GM12878 (cell line): ENCODE data around the gene STX10. TPM values are rescaled to one million over a fixed set of nuclear protein-coding genes. Genes with fewer than 3 reads are reported as not detected.

ENCODE experiments used
- ATAC-seq: fragments of 200-7000 bp; cut with Tn5 transposase; 3 replicates; pipeline ENCODE4 v1.9.1; 2020; ENCODE audit warnings: mild to moderate bottlenecking, moderate library complexity
- BruUV-seq: library from RNA; stranded (reverse); fragments of 400-500 nt; replicated peaks from 2 replicates; lab custom pipeline; 2021; lab: Mats Ljungman, UMichigan
- CTCF ChIA-PET: fragments of 300-600 bp; sonication (Branson Sonifier 250); formaldehyde crosslinking; extraction: SDS; loops from one replicate; lab custom pipeline; 2021; ENCODE audit warnings: inconsistent platforms; lab: Yijun Ruan, JAX
- POLR2A ChIA-PET: fragments of 350-600 bp; formaldehyde crosslinking; extraction: SDS; loops from one replicate; lab custom pipeline; 2021; ENCODE audit warnings: inconsistent platforms; lab: Charles Lee
- RAD21 ChIA-PET: fragments of 300-600 bp; sonication (Branson Sonifier 250); formaldehyde crosslinking; loops from one replicate; lab custom pipeline; 2023; ENCODE audit warnings: antibody characterized with exemption; ENCODE audit not compliant: unreplicated experiment; lab: Charles Lee
- SMC1A ChIA-PET: fragments of 300-600 bp; sonication (Branson Sonifier 250); formaldehyde crosslinking; loops from one replicate; lab custom pipeline; 2023; ENCODE audit not compliant: unreplicated experiment, uncharacterized antibody; lab: Charles Lee
- DNase-seq: peaks from one replicate; pipeline ENCODE4 v3.0.0-alpha.2; 2011; ENCODE audit warnings: low read depth, low spot score
- FAIRE-seq: peaks from 3 replicates; lab custom pipeline; 2011; peaks lifted over from hg19 to GRCh38; lab: Jason Lieb, UNC
- H2AFZ ChIP-seq: 2 replicates; pipeline ENCODE4 v1.6.0; 2011; ENCODE audit warnings: low read depth, low read length, control low read depth; ENCODE audit not compliant: control insufficient read depth
- H3K27ac ChIP-seq: 2 replicates; pipeline ENCODE4 v1.5.1; 2011; ENCODE audit warnings: control low read depth; ENCODE audit not compliant: control insufficient read depth, insufficient read depth
- H3K27me3 ChIP-seq, 2 experiments: replicated peaks in 1 of 2; 2 replicates each; pipeline versions ENCODE4 v1.6.0 to v1.6.1; 2011; ENCODE audit warnings: low read length in 1 of 2; ENCODE audit not compliant: control insufficient read depth in 2 of 2, insufficient read depth in 2 of 2
- H3K36me3 ChIP-seq, 2 experiments: 2 replicates each; pipeline ENCODE4 v1.5.1; 2011; ENCODE audit warnings: low read length in 1 of 2; ENCODE audit not compliant: control insufficient read depth in 2 of 2, insufficient read depth in 2 of 2
- H3K4me1 ChIP-seq: 2 replicates; pipeline ENCODE4 v1.6.1; 2011; ENCODE audit warnings: mild to moderate bottlenecking, low read length, moderate library complexity, mixed read lengths; ENCODE audit not compliant: control insufficient read depth, insufficient read depth
- H3K4me2 ChIP-seq: 2 replicates; pipeline ENCODE4 v1.6.0; 2011; ENCODE audit warnings: control low read depth; ENCODE audit not compliant: control insufficient read depth, insufficient read depth
- H3K4me3 ChIP-seq: fragments of 200-600 bp; sonication (generic); 2 replicates; pipeline ENCODE4 v1.5.1; 2016
- H3K79me2 ChIP-seq: 2 replicates; pipeline ENCODE4 v1.6.0; 2011; ENCODE audit warnings: low read length; ENCODE audit not compliant: control insufficient read depth, insufficient read depth
- H3K9ac ChIP-seq: 2 replicates; pipeline ENCODE4 v1.8.0; 2011; ENCODE audit warnings: low read length, control low read depth, mixed read lengths; ENCODE audit not compliant: control insufficient read depth, insufficient read depth
- H3K9me3 ChIP-seq: replicated peaks from 3 replicates; pipeline ENCODE4 v1.5.1; 2011; ENCODE audit warnings: mild to moderate bottlenecking, low read length; ENCODE audit not compliant: control insufficient read depth, insufficient read depth
- H4K20me1 ChIP-seq: 2 replicates; pipeline ENCODE4 v1.6.0; 2011; ENCODE audit not compliant: control insufficient read depth, insufficient read depth
- CHD1 ChIP-seq: IDR thresholded peaks from 2 replicates; pipeline ENCODE4 v1.6.1; 2012; ENCODE audit warnings: low read depth, low read length, improper control_type of control experiment
- HDAC6 ChIP-seq: fragments of 200-600 bp; sonication (generic); IDR thresholded peaks from one replicate; pipeline ENCODE4 v1.8.0; 2017; ENCODE audit warnings: antibody characterized with exemption; ENCODE audit not compliant: unreplicated experiment
- IKZF2 ChIP-seq, 2 experiments: fragments of 450-650 bp; IDR thresholded peaks; 2 replicates each; pipeline ENCODE4 v1.6.1; 2017; ENCODE audit warnings: mild to moderate bottlenecking in 2 of 2, moderate library complexity in 2 of 2
- MEF2B ChIP-seq: fragments of 450-650 bp; IDR thresholded peaks from 2 replicates; pipeline ENCODE4 v1.6.1; 2018; ENCODE audit warnings: mild to moderate bottlenecking, moderate library complexity; ENCODE audit not compliant: partially characterized antibody, poor library complexity, severe bottlenecking
- NR2C1 ChIP-seq: fragments of 450-650 bp; IDR thresholded peaks from 2 replicates; pipeline ENCODE4 v1.6.1; 2017; ENCODE audit warnings: antibody characterized with exemption, mild to moderate bottlenecking, moderate library complexity
- SIN3A ChIP-seq: IDR thresholded peaks from 2 replicates; pipeline ENCODE4 v1.6.1; 2012; ENCODE audit warnings: low read depth, low read length, improper control_type of control experiment
- SPI1 ChIP-seq: IDR thresholded peaks from 2 replicates; pipeline ENCODE4 v1.6.1; 2011; ENCODE audit warnings: low read depth, mild to moderate bottlenecking, low read length, moderate library complexity, borderline replicate concordance; ENCODE audit not compliant: insufficient read depth
- ZNF24 ChIP-seq: fragments of 450-650 bp; IDR thresholded peaks from 2 replicates; pipeline ENCODE4 v1.6.1; 2017; ENCODE audit warnings: antibody characterized with exemption, mild to moderate bottlenecking
- WGBS: methylation state at CpG from one replicate; pipeline ENCODE4 v1.1.6; 2016; ENCODE audit warnings: low lambda C conversion rate; ENCODE audit not compliant: insufficient replicate concordance, insufficient coverage; ENCODE audit errors: missing lambda C conversion rate; 5-methylcytosine and 5-hydroxymethylcytosine counted together
- in situ Hi-C: fragments of 300-500 bp; cut with MboI; formaldehyde crosslinking; loops from 9 replicates; pipeline ENCODE4 v1.14.3; 2018; ENCODE audit warnings: mixed read lengths
- intact Hi-C: fragments of 100-400 bp; cut with micrococcal nuclease; formaldehyde crosslinking; loops from one replicate; pipeline ENCODE4 v1.14.2; 2022; ENCODE audit not compliant: unreplicated experiment
- polyA plus RNA-seq, 11 experiments: library from polyadenylated mRNA; depleted of rRNA in 4 of 11; unstranded in 6 of 11; stranded (reverse) in 5 of 11; fragments of >200 nt; fragmentation: Nextera tagmentation in 4 of 11; fragmentation: Illumina TruSeq in 1 of 11; extraction: Ambion mirVana in 4 of 11; extraction: Trizol in 1 of 11; gene quantifications; 1 replicate in 1 of 11; 2 replicates in 10 of 11; pipeline versions ENCODE4 v1.2.1 to v1.2.3, GENCODE V29; 2011 to 2016; ENCODE audit warnings: inconsistent platforms in 2 of 11, missing spikeins in 2 of 11, low read depth in 1 of 11
- total RNA-seq, 4 experiments: library from RNA; depleted of rRNA in 3 of 4; stranded (reverse); fragments of >200 nt in 3 of 4; fragmentation: Illumina TruSeq in 1 of 4; extraction: Trizol in 1 of 4; gene quantifications; 2 replicates each; pipeline versions ENCODE4 v1.2.1 to v1.2.3, GENCODE V29; 2013 to 2021
- TF ChIP-seq, protein P1 (sequence below): fragments of 450-650 bp; formaldehyde crosslinking; IDR thresholded peaks from 2 replicates; pipeline ENCODE4 v1.4.0; 2020; ENCODE audit warnings: mild to moderate bottlenecking, moderate library complexity
- TF ChIP-seq, protein P2 (sequence below): fragments of 450-650 bp; IDR thresholded peaks from 2 replicates; pipeline ENCODE4 v1.6.1; 2017; ENCODE audit warnings: mild to moderate bottlenecking, moderate library complexity
- TF ChIP-seq, protein P3 (sequence below): IDR thresholded peaks from 2 replicates; pipeline ENCODE4 v1.6.1; 2012; ENCODE audit warnings: mild to moderate bottlenecking, low read depth, low read length

Gene STX10
- total and polyA plus RNA-seq, 10 of the 15 experiments (the other 5 are each of a cell fraction or from before 2014, with no cell fraction given) = 0.56 to 76.1 (median 47.6) TPM

GRCh38 chr19:13139633-13140311 lies 10.4 kb downstream of the STX10 start:
- SMC1A ChIA-PET = no interaction called here
- H3K36me3 ChIP-seq = peaks cover 11 to 31% of the 10 kb centered on the region in 2 experiments
- FAIRE-seq = no peak
- TF ChIP-seq IKZF2 (IDR thresholded peaks at IDR 0.05) = no peak
- TF ChIP-seq HDAC6 = no peak
- TF ChIP-seq, protein P1, sequence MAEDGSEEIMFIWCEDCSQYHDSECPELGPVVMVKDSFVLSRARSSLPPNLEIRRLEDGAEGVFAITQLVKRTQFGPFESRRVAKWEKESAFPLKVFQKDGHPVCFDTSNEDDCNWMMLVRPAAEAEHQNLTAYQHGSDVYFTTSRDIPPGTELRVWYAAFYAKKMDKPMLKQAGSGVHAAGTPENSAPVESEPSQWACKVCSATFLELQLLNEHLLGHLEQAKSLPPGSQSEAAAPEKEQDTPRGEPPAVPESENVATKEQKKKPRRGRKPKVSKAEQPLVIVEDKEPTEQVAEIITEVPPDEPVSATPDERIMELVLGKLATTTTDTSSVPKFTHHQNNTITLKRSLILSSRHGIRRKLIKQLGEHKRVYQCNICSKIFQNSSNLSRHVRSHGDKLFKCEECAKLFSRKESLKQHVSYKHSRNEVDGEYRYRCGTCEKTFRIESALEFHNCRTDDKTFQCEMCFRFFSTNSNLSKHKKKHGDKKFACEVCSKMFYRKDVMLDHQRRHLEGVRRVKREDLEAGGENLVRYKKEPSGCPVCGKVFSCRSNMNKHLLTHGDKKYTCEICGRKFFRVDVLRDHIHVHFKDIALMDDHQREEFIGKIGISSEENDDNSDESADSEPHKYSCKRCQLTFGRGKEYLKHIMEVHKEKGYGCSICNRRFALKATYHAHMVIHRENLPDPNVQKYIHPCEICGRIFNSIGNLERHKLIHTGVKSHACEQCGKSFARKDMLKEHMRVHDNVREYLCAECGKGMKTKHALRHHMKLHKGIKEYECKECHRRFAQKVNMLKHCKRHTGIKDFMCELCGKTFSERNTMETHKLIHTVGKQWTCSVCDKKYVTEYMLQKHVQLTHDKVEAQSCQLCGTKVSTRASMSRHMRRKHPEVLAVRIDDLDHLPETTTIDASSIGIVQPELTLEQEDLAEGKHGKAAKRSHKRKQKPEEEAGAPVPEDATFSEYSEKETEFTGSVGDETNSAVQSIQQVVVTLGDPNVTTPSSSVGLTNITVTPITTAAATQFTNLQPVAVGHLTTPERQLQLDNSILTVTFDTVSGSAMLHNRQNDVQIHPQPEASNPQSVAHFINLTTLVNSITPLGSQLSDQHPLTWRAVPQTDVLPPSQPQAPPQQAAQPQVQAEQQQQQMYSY (CRISPR knock-in tag) = no peak
- no peak for TF ChIP-seq CHD1
- TF ChIP-seq MEF2B = no peak
- no peak for TF ChIP-seq ZNF24
- no peak for TF ChIP-seq SIN3A
- TF ChIP-seq SPI1 = no peak
- TF ChIP-seq, protein P2, sequence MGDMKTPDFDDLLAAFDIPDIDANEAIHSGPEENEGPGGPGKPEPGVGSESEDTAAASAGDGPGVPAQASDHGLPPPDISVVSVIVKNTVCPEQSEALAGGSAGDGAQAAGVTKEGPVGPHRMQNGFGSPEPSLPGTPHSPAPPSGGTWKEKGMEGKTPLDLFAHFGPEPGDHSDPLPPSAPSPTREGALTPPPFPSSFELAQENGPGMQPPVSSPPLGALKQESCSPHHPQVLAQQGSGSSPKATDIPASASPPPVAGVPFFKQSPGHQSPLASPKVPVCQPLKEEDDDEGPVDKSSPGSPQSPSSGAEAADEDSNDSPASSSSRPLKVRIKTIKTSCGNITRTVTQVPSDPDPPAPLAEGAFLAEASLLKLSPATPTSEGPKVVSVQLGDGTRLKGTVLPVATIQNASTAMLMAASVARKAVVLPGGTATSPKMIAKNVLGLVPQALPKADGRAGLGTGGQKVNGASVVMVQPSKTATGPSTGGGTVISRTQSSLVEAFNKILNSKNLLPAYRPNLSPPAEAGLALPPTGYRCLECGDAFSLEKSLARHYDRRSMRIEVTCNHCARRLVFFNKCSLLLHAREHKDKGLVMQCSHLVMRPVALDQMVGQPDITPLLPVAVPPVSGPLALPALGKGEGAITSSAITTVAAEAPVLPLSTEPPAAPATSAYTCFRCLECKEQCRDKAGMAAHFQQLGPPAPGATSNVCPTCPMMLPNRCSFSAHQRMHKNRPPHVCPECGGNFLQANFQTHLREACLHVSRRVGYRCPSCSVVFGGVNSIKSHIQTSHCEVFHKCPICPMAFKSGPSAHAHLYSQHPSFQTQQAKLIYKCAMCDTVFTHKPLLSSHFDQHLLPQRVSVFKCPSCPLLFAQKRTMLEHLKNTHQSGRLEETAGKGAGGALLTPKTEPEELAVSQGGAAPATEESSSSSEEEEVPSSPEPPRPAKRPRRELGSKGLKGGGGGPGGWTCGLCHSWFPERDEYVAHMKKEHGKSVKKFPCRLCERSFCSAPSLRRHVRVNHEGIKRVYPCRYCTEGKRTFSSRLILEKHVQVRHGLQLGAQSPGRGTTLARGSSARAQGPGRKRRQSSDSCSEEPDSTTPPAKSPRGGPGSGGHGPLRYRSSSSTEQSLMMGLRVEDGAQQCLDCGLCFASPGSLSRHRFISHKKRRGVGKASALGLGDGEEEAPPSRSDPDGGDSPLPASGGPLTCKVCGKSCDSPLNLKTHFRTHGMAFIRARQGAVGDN = no peak
- TF ChIP-seq, protein P3, sequence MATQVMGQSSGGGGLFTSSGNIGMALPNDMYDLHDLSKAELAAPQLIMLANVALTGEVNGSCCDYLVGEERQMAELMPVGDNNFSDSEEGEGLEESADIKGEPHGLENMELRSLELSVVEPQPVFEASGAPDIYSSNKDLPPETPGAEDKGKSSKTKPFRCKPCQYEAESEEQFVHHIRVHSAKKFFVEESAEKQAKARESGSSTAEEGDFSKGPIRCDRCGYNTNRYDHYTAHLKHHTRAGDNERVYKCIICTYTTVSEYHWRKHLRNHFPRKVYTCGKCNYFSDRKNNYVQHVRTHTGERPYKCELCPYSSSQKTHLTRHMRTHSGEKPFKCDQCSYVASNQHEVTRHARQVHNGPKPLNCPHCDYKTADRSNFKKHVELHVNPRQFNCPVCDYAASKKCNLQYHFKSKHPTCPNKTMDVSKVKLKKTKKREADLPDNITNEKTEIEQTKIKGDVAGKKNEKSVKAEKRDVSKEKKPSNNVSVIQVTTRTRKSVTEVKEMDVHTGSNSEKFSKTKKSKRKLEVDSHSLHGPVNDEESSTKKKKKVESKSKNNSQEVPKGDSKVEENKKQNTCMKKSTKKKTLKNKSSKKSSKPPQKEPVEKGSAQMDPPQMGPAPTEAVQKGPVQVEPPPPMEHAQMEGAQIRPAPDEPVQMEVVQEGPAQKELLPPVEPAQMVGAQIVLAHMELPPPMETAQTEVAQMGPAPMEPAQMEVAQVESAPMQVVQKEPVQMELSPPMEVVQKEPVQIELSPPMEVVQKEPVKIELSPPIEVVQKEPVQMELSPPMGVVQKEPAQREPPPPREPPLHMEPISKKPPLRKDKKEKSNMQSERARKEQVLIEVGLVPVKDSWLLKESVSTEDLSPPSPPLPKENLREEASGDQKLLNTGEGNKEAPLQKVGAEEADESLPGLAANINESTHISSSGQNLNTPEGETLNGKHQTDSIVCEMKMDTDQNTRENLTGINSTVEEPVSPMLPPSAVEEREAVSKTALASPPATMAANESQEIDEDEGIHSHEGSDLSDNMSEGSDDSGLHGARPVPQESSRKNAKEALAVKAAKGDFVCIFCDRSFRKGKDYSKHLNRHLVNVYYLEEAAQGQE = no peak
- TF ChIP-seq NR2C1 = no peak

More at GRCh38 chr19:13139633-13140311, 10.4 kb downstream of the STX10 start:
- Histone ChIP-seq H3K9ac (no peak overlapping the region), H2AFZ (no peak overlapping the region), H3K9me3 (no peaks in the 10 kb centered on the region), H4K20me1 (no peaks in the 10 kb centered on the region), H3K27me3 (no peaks in the 10 kb centered on the region), H3K27ac (no peak overlapping the region), H3K4me3 (no peak overlapping the region), H3K4me1 (no peaks in the 10 kb centered on the region), H3K4me2 (no peak overlapping the region), H3K79me2 (no peaks in the 10 kb centered on the region)
- RAD21 ChIA-PET = no interaction called here
- DNase-seq = no peak
- intact Hi-C loops = no loop called here
- WGBS = 74% methylated on average over 9 of the region's 11 CpGs
- ATAC-seq = no peak
- CTCF ChIA-PET = no interaction called here
- POLR2A ChIA-PET = no interaction called here
- BruUV-seq = no TSS peak
- in situ Hi-C loops = no loop called here
